A549 treated with DMSO at 1 μM for 4 hours (cell line): ENCODE data around the gene IMMT. TPM values are rescaled to one million over a fixed set of nuclear protein-coding genes. Genes with fewer than 3 reads are reported as not detected.

ENCODE experiments used
- total RNA-seq: library from RNA; stranded (reverse); fragments of 200-300 nt; extraction: Qiagen RNA extraction; gene quantifications from 5 replicates; pipeline ENCODE4 v1.2.3, GENCODE V29; 2022; ENCODE audit warnings: low read depth

The IMMT gene
- total RNA-seq = 108 to 126 TPM (median 117 TPM) in 5 replicates

GRCh38 chr2:86195055-86195807 is at the start of gene IMMT:
TSS of gene IMMT (minus strand) at chr2:86195462. CDS start at chr2:86195382, 80 bp downstream.

GRCh38 chr2:86105969-86106945 is 89.0 kb downstream of the IMMT start, which contains the start of gene PTCD3:
TSS of gene PTCD3 (plus strand) at chr2:86106235. CDS start at chr2:86106248, 13 bp downstream.

GRCh38 chr2:86105252-86105968 is 89.9 kb downstream of the IMMT start, which contains the start of gene POLR1A:
TSS of gene POLR1A (minus strand) at chr2:86105886. CDS start at chr2:86105776, 110 bp downstream.

Other genes with a start within 250 kb of the IMMT start
- gene POLR1A, start 89.6 kb downstream of the IMMT start, total RNA-seq = 21.1 to 30.1 TPM (median 29.9 TPM) in 5 replicates
- gene PTCD3, start 89.2 kb downstream of the IMMT start, total RNA-seq = 56.1 to 96.5 TPM (median 78.1 TPM) in 5 replicates
- gene MRPL35, start 4.0 kb upstream of the IMMT start, total RNA-seq = 70.0 to 93.2 TPM (median 78.7 TPM) in 5 replicates
- gene REEP1, start 142.2 kb upstream of the IMMT start, total RNA-seq = 0.53 to 1.1 TPM (median 0.83 TPM) in 5 replicates
- gene KDM3A, start 245.9 kb upstream of the IMMT start, total RNA-seq = 24.2 to 31.2 TPM (median 29.7 TPM) in 5 replicates